H1 (cell line): ENCODE results near the gene PPP1R13B. TPM values are rescaled to one million over a fixed set of nuclear protein-coding genes. Genes with fewer than 3 reads are reported as not detected.

Experiments used
- CTCF ChIA-PET: fragments of 300-600 bp; sonication (Branson Sonifier 250); formaldehyde crosslinking; loops from one replicate; lab custom pipeline; 2021; ENCODE audit not compliant: partially characterized antibody; lab: Charles Lee
- POLR2A ChIA-PET: fragments of 300-600 bp; sonication (Branson Sonifier 250); formaldehyde crosslinking; loops from one replicate; lab custom pipeline; 2021; ENCODE audit warnings: inconsistent platforms; ENCODE audit not compliant: partially characterized antibody; lab: Charles Lee
- DNase-seq, 2 experiments: peaks; one replicate each; pipeline versions ENCODE4 v3.0.0 to v3.0.0-alpha.2; 2010 to 2022; ENCODE audit warnings: low spot score in 2 of 2, low read depth in 1 of 2, mixed read lengths in 1 of 2
- FAIRE-seq: peaks from 2 replicates; lab custom pipeline; 2011; peaks lifted over from hg19 to GRCh38; lab: Jason Lieb, UNC
- H2AFZ ChIP-seq: 2 replicates; pipeline ENCODE4 v1.8.1; 2012; ENCODE audit warnings: low read length, inconsistent platforms
- H2AK5ac ChIP-seq: 2 replicates; pipeline ENCODE4 v1.6.1; 2013; ENCODE audit warnings: low read depth, low read length
- H2BK120ac ChIP-seq: replicated peaks from 2 replicates; pipeline ENCODE3; 2013; ENCODE audit warnings: low read depth, low read length, inconsistent platforms
- H2BK12ac ChIP-seq: 2 replicates; pipeline ENCODE4 v1.6.1; 2013; ENCODE audit warnings: low read depth, low read length
- H2BK15ac ChIP-seq: 2 replicates; pipeline ENCODE4 v1.6.1; 2013; ENCODE audit warnings: low read length
- H2BK20ac ChIP-seq: 2 replicates; pipeline ENCODE4 v1.6.1; 2013; ENCODE audit warnings: low read length
- H2BK5ac ChIP-seq: 2 replicates; pipeline ENCODE4 v1.6.1; 2013; ENCODE audit warnings: low read depth, low read length
- H3K14ac ChIP-seq: 2 replicates; pipeline ENCODE4 v1.6.1; 2013; ENCODE audit warnings: inconsistent platforms; ENCODE audit not compliant: insufficient read length
- H3K18ac ChIP-seq: 2 replicates; pipeline ENCODE4 v1.6.1; 2013; ENCODE audit warnings: low read length; ENCODE audit errors: extremely low read depth
- H3K23ac ChIP-seq: 2 replicates; pipeline ENCODE4 v1.6.1; 2013; ENCODE audit warnings: inconsistent platforms; ENCODE audit not compliant: insufficient read length
- H3K23me2 ChIP-seq: 2 replicates; pipeline ENCODE4 v1.6.1; 2013; ENCODE audit warnings: low read depth, low read length
- H3K27ac ChIP-seq: 2 replicates; pipeline ENCODE4 v1.6.1; 2011; ENCODE audit warnings: low read depth, low read length, inconsistent platforms
- H3K27me3 ChIP-seq, 4 experiments: replicated peaks in 1 of 4; 1 replicate in 1 of 4; 2 replicates in 3 of 4; pipeline versions ENCODE4 v1.6.1 to v1.8.1; 2011 to 2013; ENCODE audit warnings: low read length in 3 of 4, mild to moderate bottlenecking in 3 of 4, inconsistent platforms in 2 of 4, mixed read lengths in 2 of 4, moderate library complexity in 1 of 4; ENCODE audit not compliant: control insufficient read depth in 3 of 4, insufficient read depth in 3 of 4; ENCODE audit errors: extremely low read depth in 1 of 4
- H3K36me3 ChIP-seq, 4 experiments: 2 replicates each; pipeline versions ENCODE4 v1.6.1 to v1.8.1; 2011 to 2013; ENCODE audit warnings: mild to moderate bottlenecking in 4 of 4, low read length in 3 of 4, moderate library complexity in 2 of 4, control low read depth in 1 of 4, inconsistent platforms in 1 of 4; ENCODE audit not compliant: insufficient read depth in 4 of 4, control insufficient read depth in 2 of 4
- H3K4ac ChIP-seq: replicated peaks from 2 replicates; pipeline ENCODE3; 2013; ENCODE audit warnings: low read length, low read depth, mixed read lengths, inconsistent platforms; ENCODE audit not compliant: insufficient read length
- H3K4me1 ChIP-seq, 4 experiments: replicated peaks in 1 of 4; 1 replicate in 1 of 4; 2 replicates in 3 of 4; pipeline versions ENCODE4 v1.6.1 to v1.8.1; 2011 to 2013; ENCODE audit warnings: low read length in 3 of 4, inconsistent platforms in 2 of 4, mixed read lengths in 1 of 4; ENCODE audit not compliant: insufficient read depth in 4 of 4, control insufficient read depth in 3 of 4
- H3K4me2 ChIP-seq, 2 experiments: 2 replicates each; pipeline versions ENCODE4 v1.6.1 to v1.8.1; 2011 to 2013; ENCODE audit warnings: low read depth in 2 of 2, low read length in 2 of 2, control low read depth in 1 of 2, inconsistent platforms in 1 of 2, mild to moderate bottlenecking in 1 of 2; ENCODE audit not compliant: insufficient read depth in 1 of 2
- H3K4me3 ChIP-seq, 4 experiments: fragments of 200-600, 300-600 bp in 1 of 4; sonication (generic), shearing (Covaris generic), sonication (Bioruptor Twin) in 1 of 4; 2 replicates each; pipeline versions ENCODE4 v1.5.1 to v1.8.1; 2011 to 2016; ENCODE audit warnings: low read length in 4 of 4, low read depth in 3 of 4, control low read depth in 2 of 4, inconsistent platforms in 2 of 4, mild to moderate bottlenecking in 2 of 4, mixed read lengths in 1 of 4, moderate library complexity in 1 of 4; ENCODE audit not compliant: insufficient read depth in 2 of 4; ENCODE audit errors: extremely low read depth in 1 of 4
- H3K56ac ChIP-seq: replicated peaks from 2 replicates; pipeline ENCODE3; 2013; ENCODE audit warnings: low read depth, mild to moderate bottlenecking, mixed read lengths, low read length, inconsistent platforms; ENCODE audit not compliant: insufficient read length
- H3K79me1 ChIP-seq: 2 replicates; pipeline ENCODE4 v1.6.1; 2013; ENCODE audit warnings: low read depth, low read length, control low read depth
- H3K79me2 ChIP-seq, 2 experiments: 2 replicates each; pipeline versions ENCODE4 v1.6.1 to v1.8.1; 2012 to 2013; ENCODE audit warnings: low read length in 2 of 2, mild to moderate bottlenecking in 2 of 2, inconsistent platforms in 1 of 2; ENCODE audit not compliant: insufficient read depth in 2 of 2, control insufficient read depth in 1 of 2
- H3K9ac ChIP-seq, 4 experiments: replicated peaks in 1 of 4; 1 replicate in 1 of 4; 2 replicates in 3 of 4; pipeline versions ENCODE4 v1.6.1 to v1.8.1; 2011 to 2013; ENCODE audit warnings: low read depth in 3 of 4, low read length in 3 of 4, control low read depth in 2 of 4, mild to moderate bottlenecking in 2 of 4, moderate library complexity in 2 of 4, inconsistent platforms in 1 of 4; ENCODE audit errors: extremely low read depth in 1 of 4
- H3K9me3 ChIP-seq, 2 experiments: 2 replicates each; pipeline versions ENCODE4 v1.6.1 to v1.8.1; 2012 to 2013; ENCODE audit warnings: mild to moderate bottlenecking in 2 of 2, moderate library complexity in 2 of 2, control low read depth in 1 of 2, inconsistent platforms in 1 of 2, low read depth in 1 of 2, low read length in 1 of 2, mixed read lengths in 1 of 2; ENCODE audit not compliant: insufficient read depth in 2 of 2
- H4K20me1 ChIP-seq, 2 experiments: replicated peaks in 1 of 2; 2 replicates each; pipeline versions ENCODE3 to v1.8.1; 2011 to 2013; ENCODE audit warnings: inconsistent platforms in 2 of 2, low read length in 2 of 2, mild to moderate bottlenecking in 1 of 2; ENCODE audit not compliant: insufficient read depth in 2 of 2, control insufficient read depth in 1 of 2
- H4K5ac ChIP-seq: 2 replicates; pipeline ENCODE4 v1.6.1; 2013; ENCODE audit warnings: low read length, low read depth, mixed read lengths, inconsistent platforms; ENCODE audit not compliant: insufficient read length
- H4K8ac ChIP-seq: 2 replicates; pipeline ENCODE4 v1.8.0; 2013; ENCODE audit warnings: mild to moderate bottlenecking, moderate library complexity, low read length, inconsistent platforms; ENCODE audit not compliant: insufficient read depth; ENCODE audit errors: extremely low read depth
- H4K91ac ChIP-seq: replicated peaks from 2 replicates; pipeline ENCODE3; 2013; ENCODE audit warnings: low read length, mixed read lengths, inconsistent platforms; ENCODE audit not compliant: insufficient read length
- CBX8 ChIP-seq: fragments of 300-800, 300-1000 bp; sonication (generic); IDR thresholded peaks from 2 replicates; pipeline ENCODE4 v1.7.1; 2016; ENCODE audit warnings: low read depth, low read length, borderline replicate concordance
- E2F6 ChIP-seq: IDR thresholded peaks from 2 replicates; pipeline ENCODE4 v1.6.1; 2012; ENCODE audit warnings: inconsistent platforms
- HDAC2 ChIP-seq, 2 experiments: fragments of 300-600 bp in 1 of 2; sonication (generic) in 1 of 2; IDR thresholded peaks; 2 replicates each; pipeline ENCODE4 v1.6.1; 2011 to 2012; ENCODE audit warnings: low read depth in 2 of 2, low read length in 2 of 2, mild to moderate bottlenecking in 2 of 2, moderate library complexity in 2 of 2, borderline replicate concordance in 1 of 2, inconsistent platforms in 1 of 2
- KDM1A ChIP-seq: fragments of 200-600, 300-600 bp; sonication (generic); IDR thresholded peaks from 2 replicates; pipeline ENCODE4 v1.7.1; 2016; ENCODE audit warnings: mild to moderate bottlenecking, low read length, borderline replicate concordance
- NANOG ChIP-seq: IDR thresholded peaks from 2 replicates; pipeline ENCODE4 v1.6.1; 2011; ENCODE audit warnings: low read length, low read depth, mild to moderate bottlenecking, inconsistent platforms; ENCODE audit not compliant: insufficient read depth, poor library complexity, severe bottlenecking
- POLR2A ChIP-seq, 2 experiments: IDR thresholded peaks; 1 replicate in 1 of 2; 2 replicates in 1 of 2; pipeline ENCODE4 v1.6.1; 2011; ENCODE audit warnings: low read depth in 2 of 2, low read length in 2 of 2, mild to moderate bottlenecking in 2 of 2; ENCODE audit errors: control extremely low read depth in 1 of 2
- SUZ12 ChIP-seq: fragments of 200-600 bp; sonication (generic); IDR thresholded peaks from 2 replicates; pipeline ENCODE4 v1.6.1; 2012; ENCODE audit warnings: mild to moderate bottlenecking, inconsistent platforms, low read length, moderate library complexity, mixed read lengths
- TAF1 ChIP-seq: IDR thresholded peaks from 2 replicates; pipeline ENCODE4 v1.6.1; 2011; ENCODE audit warnings: mild to moderate bottlenecking, low read depth, low read length
- TEAD4 ChIP-seq: IDR thresholded peaks from 2 replicates; pipeline ENCODE4 v1.6.1; 2012; ENCODE audit warnings: low read depth, low read length, inconsistent platforms, mixed read lengths
- YY1 ChIP-seq: IDR thresholded peaks from 2 replicates; pipeline ENCODE4 v1.6.1; 2011; ENCODE audit warnings: low read depth, mild to moderate bottlenecking, low read length
- ZNF274 ChIP-seq: IDR thresholded peaks from 2 replicates; pipeline ENCODE4 v1.7.0; 2012; ENCODE audit warnings: low read length, borderline replicate concordance; ENCODE audit errors: extremely low read depth
- WGBS, 2 experiments: shearing (Covaris generic) in 1 of 2; methylation state at CpG; one replicate each; pipeline versions ENCODE4 v1.1.6 to v1.1.7; 2013 to 2015; ENCODE audit warnings: low lambda C conversion rate in 2 of 2, mixed read lengths in 2 of 2, inconsistent platforms in 1 of 2, low coverage in 1 of 2, missing lambda C conversion rate in 1 of 2; ENCODE audit not compliant: insufficient replicate concordance in 2 of 2, insufficient coverage in 1 of 2, insufficient read length in 1 of 2; ENCODE audit errors: extremely low coverage in 1 of 2, missing lambda C conversion rate in 1 of 2; 5-methylcytosine and 5-hydroxymethylcytosine counted together
- polyA plus RNA-seq, 7 experiments: library from polyadenylated mRNA; depleted of rRNA in 3 of 7; stranded (reverse) in 5 of 7; unstranded in 2 of 7; fragments of >200 nt in 5 of 7; fragments of 200-250 nt in 2 of 7; gene quantifications; 1 replicate in 5 of 7; 2 replicates in 1 of 7; 4 replicates in 1 of 7; pipeline versions ENCODE4 v1.2.1 to v1.2.3, GENCODE V29; 2011 to 2013; ENCODE audit warnings: missing spikeins in 2 of 7, mixed read lengths in 2 of 7
- total RNA-seq: library from RNA; stranded (reverse); fragmentation: NEBNext Ultra II Directional; extraction: Animal tissue kit (Norgen Biotek cat#: 25700); gene quantifications from 2 replicates; pipeline ENCODE4 v1.2.1, GENCODE V29; 2021

Gene PPP1R13B
- total and polyA plus RNA-seq, 2 of the 8 experiments (the other 6 are each of a cell fraction or from before 2014, with no cell fraction given) = 2.6 to 8.9 TPM

- H3K27ac ChIP-seq = no peak overlapping the region
- no peak overlapping the region for H2BK20ac ChIP-seq
- no peak overlapping the region for H3K18ac ChIP-seq
- no peak overlapping the region for H4K91ac ChIP-seq
- H3K4me3 ChIP-seq = no peak overlapping the region
- H2AK5ac ChIP-seq = no peak overlapping the region
- no peak overlapping the region for H3K4me2 ChIP-seq
- no peak overlapping the region for H2BK120ac ChIP-seq
- CTCF ChIA-PET = interaction anchor here (0.5 to 2.5 kb wide), 14 partner anchors 9 to 1554 kb away, joined by 3 to 9 read pairs (median 4); no protein-coding TSS in a partner anchor
- peaks cover 0 to 3% (median under 1%) of the 10 kb centered on the region in 4 experiments; a peak in 3 of 7 replicates for H3K4me1 ChIP-seq
- peaks cover 0 to 6% (median 2%) of the 10 kb centered on the region in 4 experiments; a peak in 4 of 8 replicates for H3K36me3 ChIP-seq
- no peaks in the 10 kb centered on the region for H3K79me2 ChIP-seq
- H4K5ac ChIP-seq = no peak overlapping the region
- no peak overlapping the region for H3K9ac ChIP-seq
- H2BK12ac ChIP-seq = no peak overlapping the region
- FAIRE-seq (no peak), DNase-seq (no peak)
- peaks cover 2 to 11% of the 10 kb centered on the region in 2 experiments for H4K20me1 ChIP-seq
- no peak overlapping the region for H2AFZ ChIP-seq
- H3K23me2 ChIP-seq = no peaks in the 10 kb centered on the region
- no peak overlapping the region for H3K56ac ChIP-seq
- no peak overlapping the region for H2BK15ac ChIP-seq
- WGBS, 2 experiments = 92% methylated on average over 22 of the region's 22 CpGs; no CpG with 5 or more reads in 1 of the 2 experiments
- no peak overlapping the region for H3K4ac ChIP-seq
- no peaks in the 10 kb centered on the region for H3K79me1 ChIP-seq
- no peak overlapping the region for H3K14ac ChIP-seq
- 0 out of 2 replicates have a peak overlapping the region, but pooled peaks have one; percentile 73 for H2BK5ac ChIP-seq
- no peaks in the 10 kb centered on the region for H3K9me3 ChIP-seq
- H4K8ac ChIP-seq = no peak overlapping the region
- H3K27me3 ChIP-seq = no peaks in the 10 kb centered on the region
- no peak overlapping the region for H3K23ac ChIP-seq
- POLR2A ChIA-PET = interaction anchor here (1.1 to 1.9 kb wide), 6 partner anchors 9 to 51 kb away, joined by 3 to 9 read pairs (median 5); partner anchors contain the start of genes XRCC3 and ZFYVE21
- TF ChIP-seq ZNF274 = no peak
- TF ChIP-seq YY1 = no peak
- no peak for TF ChIP-seq HDAC2 (IDR thresholded peaks at IDR 0.05; ENCODE audit: borderline replicate concordance in 1 of 2, low read depth in 2 of 2, low read length in 2 of 2)
- TF ChIP-seq E2F6 = no peak
- TF ChIP-seq SUZ12 = no peak
- TF ChIP-seq NANOG = no peak
- no peak for TF ChIP-seq TEAD4
- TF ChIP-seq TAF1 = no peak
- no peak for TF ChIP-seq POLR2A (IDR thresholded peaks at IDR 0.05; ENCODE audit: control extremely low read depth in 1 of 2, low read depth in 2 of 2, low read length in 2 of 2)
- TF ChIP-seq KDM1A = no peak
- no peak for TF ChIP-seq CBX8
Measured at GRCh38 chr14:103735815-103736545, 111.4 kb downstream of the PPP1R13B start.
